GM10266 (cell line): Measurements from ENCODE around the gene TBL3.
A peak's percentile ranks its signal among the peaks of the same experiment; 100 is the strongest.

Source experiments
- DNase-seq: peaks from one replicate; pipeline ENCODE4 v3.0.0; 2012; ENCODE audit errors: extremely low spot score
- CTCF ChIP-seq: IDR thresholded peaks from 2 replicates; pipeline ENCODE4 v1.5.1; 2012; ENCODE audit warnings: mild to moderate bottlenecking, low read depth; ENCODE audit not compliant: control insufficient read depth, insufficient read depth; ENCODE audit errors: missing control alignments

TBL3 gene

DNA sequence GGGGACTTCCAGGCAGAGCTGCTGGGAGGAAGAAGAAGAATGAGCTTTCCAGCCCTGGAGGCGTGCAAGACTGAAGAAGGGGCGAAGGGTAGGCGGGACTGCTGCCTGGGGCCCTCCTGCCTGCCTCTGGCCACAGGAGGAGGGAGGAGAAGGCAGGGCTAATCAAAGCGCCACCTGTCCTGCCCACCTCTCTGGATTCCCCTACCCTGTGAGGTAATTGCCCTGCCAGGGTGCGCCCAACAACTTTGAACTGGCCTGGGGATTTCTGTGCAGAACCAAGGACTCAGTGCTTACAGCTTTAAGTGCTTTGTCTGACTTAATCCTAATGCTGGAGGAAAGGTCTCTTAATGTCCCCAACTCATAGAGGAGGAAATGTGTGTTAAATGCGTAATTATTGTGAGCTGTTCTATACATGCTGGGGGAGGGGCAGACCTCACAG is 9.6 kb downstream of the TBL3 start, which contains the start of gene NOXO1:
Gene NOXO1 (minus strand): TSS at position 72 of the 439 bp plus-strand sequence. CDS start 290 bp downstream, outside the sequence.
- TF ChIP-seq CTCF: no peak
- peak; percentile 71 for DNase-seq

DNA sequence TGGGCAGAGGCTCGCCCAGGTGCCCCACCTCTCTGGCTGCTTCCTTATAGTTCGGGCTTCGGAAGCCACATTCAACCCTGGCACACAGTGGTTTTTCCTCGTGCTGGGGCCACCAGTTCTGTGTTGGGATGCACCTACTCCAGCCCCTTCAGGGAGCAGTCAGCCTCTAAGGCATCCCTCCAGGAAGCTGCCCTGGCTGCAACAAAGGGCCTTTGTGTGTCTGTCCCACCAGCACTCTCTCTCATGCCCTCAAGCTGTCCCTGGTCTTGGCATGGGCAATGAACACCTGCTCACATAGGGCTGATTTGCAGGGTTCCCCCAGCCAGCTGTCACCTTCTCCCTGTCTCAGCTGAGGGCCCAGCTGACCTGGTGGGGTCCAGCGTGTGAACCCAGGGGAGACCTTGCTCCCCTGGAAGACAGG is 10.2 kb downstream of the TBL3 start:
- no peak for DNase-seq
- TF ChIP-seq CTCF: no peak

DNA sequence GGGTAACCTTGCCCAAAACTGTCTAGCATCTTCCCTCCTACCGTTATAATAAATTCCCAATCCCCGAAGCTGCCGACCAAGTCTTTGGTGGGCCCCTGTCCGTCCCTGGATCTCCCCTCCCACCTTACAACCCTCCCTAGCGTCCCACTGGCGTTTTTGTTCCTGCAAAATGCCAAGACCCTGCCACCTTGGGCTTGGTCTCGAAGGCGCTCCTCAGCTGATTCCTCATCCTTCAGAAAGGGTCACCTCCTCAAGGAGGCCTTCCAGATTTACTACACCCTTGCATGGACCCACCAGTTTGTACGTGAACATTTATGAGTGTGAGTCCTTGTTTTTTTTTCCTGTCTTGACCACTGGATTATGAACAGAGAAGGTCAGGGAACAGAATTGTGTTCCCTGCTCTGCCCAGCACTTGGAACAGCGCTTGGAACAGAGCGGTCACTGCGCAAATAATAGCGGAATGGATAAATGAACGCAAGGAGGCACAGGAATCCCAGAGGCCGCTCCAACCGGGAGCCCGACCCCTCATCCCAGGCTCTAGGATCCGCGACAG is 11.2 kb downstream of the TBL3 start:
- no peak for TF ChIP-seq CTCF
- no peak for DNase-seq

DNA sequence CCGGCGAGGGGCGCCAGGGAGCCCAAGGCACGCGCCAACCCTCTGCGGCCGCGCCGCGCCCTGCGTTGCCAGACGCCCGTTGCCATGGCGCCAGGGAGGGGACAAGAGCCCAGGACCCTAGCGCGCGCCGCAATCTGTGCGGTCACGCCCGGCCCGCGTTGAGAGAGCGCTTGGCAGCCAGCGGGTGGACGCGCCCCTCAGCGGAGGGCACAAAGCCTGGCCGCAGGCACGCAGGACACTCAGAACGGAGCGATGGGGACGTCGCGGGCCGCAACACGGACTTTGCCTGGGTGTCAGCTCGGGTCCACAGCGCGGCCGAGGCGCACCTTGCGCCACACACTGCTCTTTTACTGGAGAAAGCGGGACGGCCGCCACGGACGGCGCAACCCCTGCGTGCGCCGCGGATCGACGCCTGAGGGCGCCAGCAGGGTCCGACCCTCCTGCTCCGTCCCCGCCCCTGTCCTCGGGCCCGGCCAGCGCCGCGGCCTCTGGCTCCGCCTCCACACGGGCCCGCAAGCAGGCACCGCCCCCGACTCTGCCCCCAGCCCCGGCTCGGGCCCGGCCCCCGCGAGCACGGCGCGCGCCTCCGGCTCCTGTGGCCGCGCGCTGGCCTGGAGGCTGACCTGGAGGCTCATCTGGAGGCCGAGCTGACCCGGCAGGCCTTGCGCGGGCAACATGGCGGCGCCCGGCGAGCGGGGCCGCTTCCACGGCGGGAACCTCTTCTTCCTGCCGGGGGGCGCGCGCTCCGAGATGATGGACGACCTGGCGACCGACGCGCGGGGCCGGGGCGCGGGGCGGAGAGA is 11.9 kb downstream of the TBL3 start, which contains the start of gene GFER:
Gene GFER (plus strand): TSS at position 650 of the 803 bp plus-strand sequence. CDS start 26 bp downstream, at position 676.
- peak; percentile 99 for DNase-seq

DNA sequence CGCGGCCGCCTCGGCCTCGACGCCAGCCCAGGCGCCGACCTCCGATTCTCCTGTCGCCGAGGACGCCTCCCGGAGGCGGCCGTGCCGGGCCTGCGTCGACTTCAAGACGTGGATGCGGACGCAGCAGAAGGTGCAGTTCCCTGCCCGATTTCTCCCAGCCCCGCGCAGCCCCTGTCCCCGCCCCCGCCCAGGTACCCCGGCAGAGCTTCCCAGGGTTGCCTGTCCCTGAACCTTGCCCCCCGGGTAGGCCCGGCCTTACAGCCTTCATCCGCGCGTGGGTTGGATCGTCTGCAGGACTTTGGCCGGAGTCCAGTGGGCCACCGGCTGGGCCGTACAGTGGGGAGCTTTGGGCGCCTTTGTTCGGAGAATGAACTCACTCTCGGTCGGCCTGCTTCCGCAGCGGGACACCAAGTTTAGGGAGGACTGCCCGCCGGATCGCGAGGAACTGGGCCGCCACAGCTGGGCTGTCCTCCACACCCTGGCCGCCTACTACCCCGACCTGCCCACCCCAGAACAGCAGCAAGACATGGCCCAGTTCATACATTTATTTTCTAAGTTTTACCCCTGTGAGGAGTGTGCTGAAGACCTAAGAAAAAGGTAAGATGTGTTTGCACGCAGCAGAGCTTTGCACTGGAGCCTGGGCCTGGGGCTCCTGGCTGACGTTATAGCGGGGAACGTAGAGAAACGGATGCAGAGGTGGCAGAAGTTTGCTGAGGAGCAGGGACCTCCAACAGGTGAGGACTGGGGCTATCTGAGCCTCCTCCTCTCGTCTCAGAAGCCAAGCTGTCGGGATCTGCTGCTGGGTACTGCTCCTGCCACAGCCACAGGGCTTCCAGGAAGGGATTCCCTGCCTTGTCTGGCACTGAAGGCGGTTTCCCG is 12.7 kb downstream of the TBL3 start:
- DNase-seq: no peak
- no peak for TF ChIP-seq CTCF

More for the DNA sequence above, 11.9 kb downstream of the TBL3 start, which contains the start of gene GFER:
- TF ChIP-seq CTCF: peak; percentile 84

- DNase-seq: no peak
- TF ChIP-seq CTCF: no peak
Measured at GRCh38 chr16:1985466-1986150, 13.8 kb downstream of the TBL3 start.
